Keratinocyte (primary cell): Measurements from ENCODE around the gene CYTH1. TPM values are rescaled to one million over a fixed set of nuclear protein-coding genes. Genes with fewer than 3 reads are reported as not detected.

Experiments used
- DNase-seq: peaks from one replicate; pipeline ENCODE4 v3.0.0-alpha.2; 2011; ENCODE audit warnings: low read depth, missing footprints, low spot score
- FAIRE-seq: peaks from 2 replicates; lab custom pipeline; 2011; peaks lifted over from hg19 to GRCh38; lab: Jason Lieb, UNC
- H2AFZ ChIP-seq: 2 replicates; pipeline ENCODE4 v1.6.0; 2012; ENCODE audit warnings: low read length, control low read depth, inconsistent platforms; ENCODE audit not compliant: control insufficient read depth
- H3K27ac ChIP-seq: 2 replicates; pipeline ENCODE4 v1.5.1; 2011; ENCODE audit warnings: low read length; ENCODE audit not compliant: control insufficient read depth, insufficient read depth
- H3K27me3 ChIP-seq: 3 replicates; pipeline ENCODE4 v1.6.0; 2011; ENCODE audit warnings: low read length; ENCODE audit not compliant: control insufficient read depth, insufficient read depth; ENCODE audit errors: extremely low read depth
- H3K36me3 ChIP-seq, 2 experiments: 2 replicates in 1 of 2; 3 replicates in 1 of 2; pipeline ENCODE4 v1.5.1; 2011; ENCODE audit warnings: low read length in 2 of 2, mild to moderate bottlenecking in 1 of 2; ENCODE audit not compliant: control insufficient read depth in 2 of 2, insufficient read depth in 2 of 2; ENCODE audit errors: extremely low read depth in 1 of 2
- H3K4me1 ChIP-seq: 3 replicates; pipeline ENCODE4 v1.5.1; 2011; ENCODE audit warnings: low read length; ENCODE audit not compliant: control insufficient read depth, insufficient read depth; ENCODE audit errors: extremely low read depth
- H3K4me2 ChIP-seq: 3 replicates; pipeline ENCODE4 v1.6.0; 2011; ENCODE audit warnings: low read depth, low read length; ENCODE audit not compliant: control insufficient read depth, insufficient read depth; ENCODE audit errors: extremely low read depth
- H3K4me3 ChIP-seq, 3 experiments: fragments of 200-600 bp in 1 of 3; sonication (generic) in 1 of 3; 2 replicates in 2 of 3; 3 replicates in 1 of 3; pipeline ENCODE4 v1.5.1; 2011 to 2016; ENCODE audit warnings: low read length in 3 of 3, mild to moderate bottlenecking in 3 of 3, control low read depth in 2 of 3, inconsistent platforms in 1 of 3, low read depth in 1 of 3, mixed read lengths in 1 of 3, mixed run types in 1 of 3, moderate library complexity in 1 of 3; ENCODE audit not compliant: control insufficient read depth in 2 of 3, insufficient read depth in 2 of 3; ENCODE audit errors: extremely low read depth in 1 of 3
- H3K79me2 ChIP-seq: 2 replicates; pipeline ENCODE4 v1.6.0; 2012; ENCODE audit warnings: low read length; ENCODE audit not compliant: control insufficient read depth, insufficient read depth
- H3K9ac ChIP-seq: 3 replicates; pipeline ENCODE4 v1.6.0; 2011; ENCODE audit warnings: low read length; ENCODE audit not compliant: control insufficient read depth, insufficient read depth; ENCODE audit errors: extremely low read depth
- H3K9me1 ChIP-seq: 3 replicates; pipeline ENCODE4 v1.6.0; 2011; ENCODE audit warnings: low read length; ENCODE audit not compliant: control insufficient read depth, insufficient read depth; ENCODE audit errors: extremely low read depth
- H3K9me3 ChIP-seq: 2 replicates; pipeline ENCODE4 v1.5.1; 2012; ENCODE audit warnings: low read depth, low read length; ENCODE audit not compliant: control insufficient read depth
- H4K20me1 ChIP-seq: 3 replicates; pipeline ENCODE4 v1.6.0; 2011; ENCODE audit warnings: low read length; ENCODE audit not compliant: control insufficient read depth, insufficient read depth; ENCODE audit errors: extremely low read depth
- CTCF ChIP-seq, 3 experiments: IDR thresholded peaks in 1 of 3; conservative IDR thresholded peaks in 1 of 3; optimal IDR thresholded peaks in 1 of 3; 2 replicates in 2 of 3; 3 replicates in 1 of 3; pipeline versions ENCODE3 to v1.5.1; 2011; ENCODE audit warnings: low read length in 3 of 3, mild to moderate bottlenecking in 3 of 3, moderate library complexity in 2 of 3, control low read depth in 1 of 3, inconsistent platforms in 1 of 3; ENCODE audit not compliant: insufficient read depth in 2 of 3; ENCODE audit errors: extremely low read depth in 1 of 3
- EZH2 ChIP-seq: IDR thresholded peaks from one replicate; pipeline ENCODE4 v1.6.1; 2012; ENCODE audit warnings: inconsistent platforms, mild to moderate bottlenecking, low read length, moderate library complexity
- dilution Hi-C: fragments of 300-500 bp; cut with MboI; formaldehyde crosslinking; loops from one replicate; pipeline ENCODE4 v1.7.0; 2020; ENCODE audit warnings: low sequenced_read_pairs; ENCODE audit not compliant: extremely low pct_ligation_motif_present
- polyA plus RNA-seq, 5 experiments: library from polyadenylated mRNA; depleted of rRNA in 3 of 5; stranded (reverse) in 3 of 5; stranded (forward) in 1 of 5; unstranded in 1 of 5; fragments of >200 nt; gene quantifications; 1 replicate in 1 of 5; 2 replicates in 3 of 5; 3 replicates in 1 of 5; pipeline versions ENCODE4 v1.2.1 to v1.2.3, GENCODE V29; 2011 to 2012; ENCODE audit warnings: missing spikeins in 2 of 5, low read depth in 1 of 5, low replicate concordance in 1 of 5

CYTH1 gene
- polyA plus RNA-seq, 1 donor (not counting 4 experiments of a cell fraction or from before 2014, with no cell fraction given), result 28.3 TPM

GRCh38 chr17:78707923-78708322 lies 74.2 kb downstream of the CYTH1 start:
- Histone ChIP-seq H3K36me3 (peaks cover 9 to 15% of the 10 kb centered on the region in 2 experiments), H3K9me1 (no peaks in the 10 kb centered on the region), H4K20me1 (no peaks in the 10 kb centered on the region), H3K4me3 (no peak overlapping the region), H3K4me2 (no peak overlapping the region), H2AFZ (no peak overlapping the region), H3K79me2 (peaks cover 31% of the 10 kb centered on the region), H3K9me3 (no peaks in the 10 kb centered on the region), H3K4me1 (peaks cover 36% of the 10 kb centered on the region), H3K27ac (peak overlapping the region; percentile 91), H3K9ac (peak overlapping the region; percentile 34), H3K27me3 (no peaks in the 10 kb centered on the region)
- no peak for TF ChIP-seq EZH2
- TF ChIP-seq CTCF (optimal IDR thresholded peaks at IDR 0.05 in 1 of 3, IDR thresholded peaks at IDR 0.05 in 1 of 3, conservative IDR thresholded peaks at IDR 0.05 in 1 of 3; ENCODE audit: extremely low read depth in 1 of 3, insufficient read depth in 2 of 3, low read length in 3 of 3), result no peak
- DNase-seq (no peak), FAIRE-seq (no peak)
- dilution Hi-C loops, result no loop called here

GRCh38 chr17:78707016-78707415 lies 75.1 kb downstream of the CYTH1 start:
- FAIRE-seq, result no peak
- Histone ChIP-seq H4K20me1 (no peaks in the 10 kb centered on the region), H3K4me1 (peaks cover 36% of the 10 kb centered on the region), H3K27me3 (no peaks in the 10 kb centered on the region), H3K27ac (peak overlapping the region; percentile 91), H2AFZ (no peak overlapping the region), H3K79me2 (peaks cover 23% of the 10 kb centered on the region), H3K9ac (peak overlapping the region; percentile 71), H3K9me1 (no peaks in the 10 kb centered on the region), H3K9me3 (no peaks in the 10 kb centered on the region), H3K4me3 (peak overlapping the region in 2 of 3 experiments; percentile 11 to 24), H3K4me2 (peak overlapping the region; percentile 72), H3K36me3 (peaks cover 9 to 15% of the 10 kb centered on the region in 2 experiments)
- DNase-seq, result no peak
- TF ChIP-seq EZH2 (no peak), CTCF (optimal IDR thresholded peaks at IDR 0.05 in 1 of 3, IDR thresholded peaks at IDR 0.05 in 1 of 3, conservative IDR thresholded peaks at IDR 0.05 in 1 of 3; ENCODE audit: extremely low read depth in 1 of 3, insufficient read depth in 2 of 3, low read length in 3 of 3) (no peak)
- dilution Hi-C loops, result no loop called here
